OCI-LY1 (cell line): ENCODE data around the gene TP53BP2.
A peak's percentile ranks its signal among the peaks of the same experiment; 100 is the strongest.

ENCODE experiments used
- H2AFZ ChIP-seq: fragments of 200-600 bp; sonication (generic), shearing (Covaris generic); 2 replicates; pipeline ENCODE4 v1.6.0; 2014; ENCODE audit warnings: antibody characterized with exemption, mild to moderate bottlenecking, low read length
- H3F3A ChIP-seq: fragments of 200-600 bp; sonication (generic), shearing (Covaris generic); 2 replicates; pipeline ENCODE4 v1.6.0; 2014; ENCODE audit warnings: mild to moderate bottlenecking, antibody characterized with exemption, low read length, moderate library complexity; ENCODE audit not compliant: insufficient read depth
- H3K27ac ChIP-seq: fragments of 200-600 bp; sonication (generic); 2 replicates; pipeline ENCODE4 v1.5.1; 2014; ENCODE audit warnings: low read length, mixed run types, mild to moderate bottlenecking, low read depth; ENCODE audit not compliant: poor library complexity, severe bottlenecking
- H3K27me3 ChIP-seq: fragments of 200-600 bp; sonication (generic); 2 replicates; pipeline ENCODE4 v1.6.0; 2014; ENCODE audit warnings: antibody characterized with exemption, mild to moderate bottlenecking, low read length, moderate library complexity; ENCODE audit not compliant: insufficient read depth
- H3K36me3 ChIP-seq: fragments of 200-600 bp; sonication (generic); 2 replicates; pipeline ENCODE4 v1.6.1; 2014; ENCODE audit warnings: mild to moderate bottlenecking, antibody characterized with exemption, low read length, moderate library complexity, mixed read lengths; ENCODE audit not compliant: insufficient read depth
- H3K4me1 ChIP-seq: fragments of 200-600 bp; sonication (generic); 2 replicates; pipeline ENCODE4 v1.5.1; 2014; ENCODE audit warnings: mild to moderate bottlenecking, low read length, moderate library complexity; ENCODE audit not compliant: insufficient read depth, severe bottlenecking
- H3K4me2 ChIP-seq: fragments of 200-600 bp; sonication (generic), shearing (Covaris generic); 2 replicates; pipeline ENCODE4 v1.6.1; 2014; ENCODE audit warnings: low read length
- H3K4me3 ChIP-seq: fragments of 200-600 bp; sonication (generic); 2 replicates; pipeline ENCODE4 v1.5.1; 2014; ENCODE audit warnings: low read length, low read depth, mild to moderate bottlenecking, mixed read lengths; ENCODE audit not compliant: poor library complexity, severe bottlenecking
- H3K79me2 ChIP-seq: fragments of 200-600 bp; shearing (Covaris generic); 2 replicates; pipeline ENCODE4 v1.6.1; 2016; ENCODE audit warnings: mixed run types, low read length, mixed read lengths; ENCODE audit not compliant: insufficient read depth
- H3K9ac ChIP-seq: fragments of 200-600 bp; sonication (generic), shearing (Covaris generic); 2 replicates; pipeline ENCODE4 v1.6.1; 2014; ENCODE audit warnings: mild to moderate bottlenecking, low read length, mixed read lengths
- H3K9me2 ChIP-seq: fragments of 200-600 bp; sonication (generic), shearing (Covaris generic); 2 replicates; pipeline ENCODE4 v1.6.1; 2014; ENCODE audit warnings: low read depth, mild to moderate bottlenecking, low read length, mixed read lengths
- H3K9me3 ChIP-seq: fragments of 200-600 bp; shearing (Covaris generic); 2 replicates; pipeline ENCODE4 v1.6.1; 2014; ENCODE audit warnings: low read length, mixed read lengths
- H4K20me1 ChIP-seq: fragments of 200-600 bp; sonication (generic), shearing (Covaris generic); 2 replicates; pipeline ENCODE4 v1.6.0; 2016; ENCODE audit warnings: mild to moderate bottlenecking, low read length; ENCODE audit not compliant: insufficient read depth
- CTCF ChIP-seq: fragments of 200-600 bp; sonication (generic), shearing (Covaris generic); IDR thresholded peaks from 2 replicates; pipeline ENCODE4 v1.5.1; 2017; ENCODE audit warnings: mild to moderate bottlenecking, antibody characterized with exemption, low read length, moderate library complexity, mixed read lengths
- EZH2 ChIP-seq: fragments of 200-600 bp; sonication (generic), shearing (Covaris generic); IDR thresholded peaks from 2 replicates; pipeline ENCODE4 v1.8.0; 2017; ENCODE audit warnings: borderline replicate concordance, mixed run types, mild to moderate bottlenecking, antibody characterized with exemption, low read length, moderate library complexity, mixed read lengths

TP53BP2 gene

GRCh38 chr1:223751696-223752095, 94.1 kb downstream of the TP53BP2 start:
- H3K4me1 ChIP-seq: peaks cover 3% of the 10 kb centered on the region
- H3F3A ChIP-seq: no peaks in the 10 kb centered on the region
- H3K9me2 ChIP-seq: no peaks in the 10 kb centered on the region
- no peaks in the 10 kb centered on the region for H3K9me3 ChIP-seq
- no peaks in the 10 kb centered on the region for H4K20me1 ChIP-seq
- no peak overlapping the region for H3K4me2 ChIP-seq
- 0 out of 2 replicates have a peak, but pooled peaks cover 6% of the 10 kb centered on the region for H3K27me3 ChIP-seq
- no peaks in the 10 kb centered on the region for H3K36me3 ChIP-seq
- H3K4me3 ChIP-seq: no peak overlapping the region
- H3K79me2 ChIP-seq: no peaks in the 10 kb centered on the region
- no peak overlapping the region for H3K9ac ChIP-seq
- H3K27ac ChIP-seq: no peak overlapping the region
- H2AFZ ChIP-seq: no peak overlapping the region
- TF ChIP-seq CTCF (no peak), EZH2 (no peak)

- no peak overlapping the region for H3K4me2 ChIP-seq
- no peak overlapping the region for H3K27ac ChIP-seq
- H3K9me3 ChIP-seq: no peaks in the 10 kb centered on the region
- H3K9ac ChIP-seq: no peak overlapping the region
- no peaks in the 10 kb centered on the region for H4K20me1 ChIP-seq
- no peak for TF ChIP-seq EZH2
- no peaks in the 10 kb centered on the region for H3K9me2 ChIP-seq
- H3K27me3 ChIP-seq: 0 out of 2 replicates have a peak, but pooled peaks cover 6% of the 10 kb centered on the region
- no peak overlapping the region for H2AFZ ChIP-seq
- no peaks in the 10 kb centered on the region for H3K36me3 ChIP-seq
- H3K4me1 ChIP-seq: peaks cover 3% of the 10 kb centered on the region
- no peaks in the 10 kb centered on the region for H3K79me2 ChIP-seq
- H3F3A ChIP-seq: no peaks in the 10 kb centered on the region
- H3K4me3 ChIP-seq: no peak overlapping the region
Measured at GRCh38 chr1:223750730-223751570, 94.8 kb downstream of the TP53BP2 start.

GRCh38 chr1:223748773-223749733, 96.7 kb downstream of the TP53BP2 start:
- Histone ChIP-seq H3K27me3 (no peaks in the 10 kb centered on the region), H4K20me1 (no peaks in the 10 kb centered on the region), H3K9me3 (no peaks in the 10 kb centered on the region), H3K9ac (peak overlapping the region; percentile 47; the same call in 1 of the 2 replicates), H2AFZ (no peak overlapping the region), H3K36me3 (no peaks in the 10 kb centered on the region), H3F3A (no peaks in the 10 kb centered on the region), H3K4me3 (peak overlapping the region; percentile 60), H3K9me2 (no peaks in the 10 kb centered on the region), H3K27ac (no peak overlapping the region), H3K4me2 (peak overlapping the region; percentile 67), H3K4me1 (peaks cover 3% of the 10 kb centered on the region), H3K79me2 (no peaks in the 10 kb centered on the region)
- TF ChIP-seq CTCF (peak; percentile 90), EZH2 (no peak)
